ENCODE data around the gene ACTL10.
A peak's percentile ranks its signal among the peaks of the same experiment; 100 is the strongest.

ACTL10 gene

GRCh38 chr20:33689493-33689892 lies 22.8 kb downstream of the ACTL10 start:
- no peak for DNase-seq
- peaks cover 2% of the 10 kb centered on the region for H3K79me1 ChIP-seq (replicated peaks; ENCODE audit: low read length, poor library complexity, severe bottlenecking)
- H3K14ac ChIP-seq (ENCODE audit: low read length in 2 of 2): no peak overlapping the region
- H4K8ac ChIP-seq (ENCODE audit: low read length): no peak overlapping the region
- no CpG with 5 or more reads among the region's 1 CpG for WGBS
- no peak overlapping the region for H3K23ac ChIP-seq (ENCODE audit: low read length in 2 of 2)
- no peaks in the 10 kb centered on the region for H3K27me3 ChIP-seq (ENCODE audit: control insufficient read depth in 1 of 2, insufficient read depth in 1 of 2, low read length in 2 of 2)
- no peak overlapping the region for H3K18ac ChIP-seq (ENCODE audit: low read depth in 1 of 2, low read length in 2 of 2)
- H3K4me3 ChIP-seq (ENCODE audit: insufficient read depth in 1 of 2, low read depth in 1 of 2, low read length in 2 of 2): no peak overlapping the region
- peak overlapping the region; percentile 6 for H3K9ac ChIP-seq (ENCODE audit: low read length)
- H2BK12ac ChIP-seq (ENCODE audit: low read length in 2 of 2): peak overlapping the region in 1 of 2 experiments; percentile 29
- H4K91ac ChIP-seq (ENCODE audit: low read length): no peak overlapping the region
- peaks cover 26% of the 10 kb centered on the region for H3K4me1 ChIP-seq (ENCODE audit: control insufficient read depth, insufficient read depth, low read depth, low read length)
- no peak overlapping the region for H3K27ac ChIP-seq (ENCODE audit: low read length, poor library complexity, severe bottlenecking)
- no peaks in the 10 kb centered on the region for H3K9me3 ChIP-seq (ENCODE audit: control insufficient read depth, low read length)
- H2AK5ac ChIP-seq (ENCODE audit: low read length, severe bottlenecking): no peak overlapping the region
- no peak overlapping the region for H3K4ac ChIP-seq (ENCODE audit: low read depth in 1 of 2, low read length in 2 of 2)
- H2AFZ ChIP-seq (ENCODE audit: low read depth, low read length): no peak overlapping the region
- H3K4me2 ChIP-seq (ENCODE audit: low read length, poor library complexity, severe bottlenecking): no peak overlapping the region
- H2BK15ac ChIP-seq (ENCODE audit: low read depth, poor library complexity, severe bottlenecking): peak overlapping the region; percentile 17
- H2BK5ac ChIP-seq (ENCODE audit: low read depth, low read length, poor library complexity, severe bottlenecking): no peak overlapping the region
- H3K36me3 ChIP-seq (ENCODE audit: control insufficient read depth in 1 of 2, insufficient read depth in 2 of 2, low read depth in 1 of 2, low read length in 2 of 2): no peaks in the 10 kb centered on the region
- H2BK120ac ChIP-seq (ENCODE audit: low read depth, low read length): no peak overlapping the region

- Histone ChIP-seq H3K4ac (ENCODE audit: low read depth in 1 of 2, low read length in 2 of 2) (no peak overlapping the region), H2BK12ac (ENCODE audit: low read length in 2 of 2) (no peak overlapping the region), H2AK5ac (ENCODE audit: low read length, severe bottlenecking) (no peak overlapping the region), H3K27me3 (ENCODE audit: control insufficient read depth in 1 of 2, insufficient read depth in 1 of 2, low read length in 2 of 2) (no peaks in the 10 kb centered on the region), H3K18ac (ENCODE audit: low read depth in 1 of 2, low read length in 2 of 2) (no peak overlapping the region), H3K23ac (ENCODE audit: low read length in 2 of 2) (no peak overlapping the region), H3K4me3 (ENCODE audit: insufficient read depth in 1 of 2, low read depth in 1 of 2, low read length in 2 of 2) (no peak overlapping the region), H3K14ac (ENCODE audit: low read length in 2 of 2) (no peak overlapping the region), H3K9me3 (ENCODE audit: control insufficient read depth, low read length) (no peaks in the 10 kb centered on the region), H3K27ac (ENCODE audit: low read length, poor library complexity, severe bottlenecking) (no peak overlapping the region), H3K4me1 (ENCODE audit: control insufficient read depth, insufficient read depth, low read depth, low read length) (peaks cover 21% of the 10 kb centered on the region), H2AFZ (ENCODE audit: low read depth, low read length) (no peak overlapping the region), H3K4me2 (ENCODE audit: low read length, poor library complexity, severe bottlenecking) (no peak overlapping the region), H2BK120ac (ENCODE audit: low read depth, low read length) (no peak overlapping the region), H4K8ac (ENCODE audit: low read length) (no peak overlapping the region), H2BK15ac (ENCODE audit: low read depth, poor library complexity, severe bottlenecking) (no peak overlapping the region), H3K9ac (ENCODE audit: low read length) (peak overlapping the region; percentile 6), H2BK5ac (ENCODE audit: low read depth, low read length, poor library complexity, severe bottlenecking) (no peak overlapping the region), H4K91ac (ENCODE audit: low read length) (no peak overlapping the region), H3K36me3 (ENCODE audit: control insufficient read depth in 1 of 2, insufficient read depth in 2 of 2, low read depth in 1 of 2, low read length in 2 of 2) (no peaks in the 10 kb centered on the region), H3K79me1 (replicated peaks; ENCODE audit: low read length, poor library complexity, severe bottlenecking) (no peaks in the 10 kb centered on the region)
- WGBS: 0% methylated on average over 2 of the region's 4 CpGs
- peak; percentile 91 for DNase-seq
Observed at GRCh38 chr20:33689973-33690372, 23.2 kb downstream of the ACTL10 start.

- no peaks in the 10 kb centered on the region for H3K36me3 ChIP-seq (ENCODE audit: control insufficient read depth in 1 of 2, insufficient read depth in 2 of 2, low read depth in 1 of 2, low read length in 2 of 2)
- H3K79me1 ChIP-seq (replicated peaks; ENCODE audit: low read length, poor library complexity, severe bottlenecking): no peaks in the 10 kb centered on the region
- H3K14ac ChIP-seq (ENCODE audit: low read length in 2 of 2): no peak overlapping the region
- peaks cover 10% of the 10 kb centered on the region for H3K4me1 ChIP-seq (ENCODE audit: control insufficient read depth, insufficient read depth, low read depth, low read length)
- no peak overlapping the region for H3K18ac ChIP-seq (ENCODE audit: low read depth in 1 of 2, low read length in 2 of 2)
- no peak overlapping the region for H2BK120ac ChIP-seq (ENCODE audit: low read depth, low read length)
- H4K8ac ChIP-seq (ENCODE audit: low read length): no peak overlapping the region
- H2AK5ac ChIP-seq (ENCODE audit: low read length, severe bottlenecking): no peak overlapping the region
- H3K4me3 ChIP-seq (ENCODE audit: insufficient read depth in 1 of 2, low read depth in 1 of 2, low read length in 2 of 2): no peak overlapping the region
- no peak overlapping the region for H2BK12ac ChIP-seq (ENCODE audit: low read length in 2 of 2)
- no peak overlapping the region for H3K4ac ChIP-seq (ENCODE audit: low read depth in 1 of 2, low read length in 2 of 2)
- DNase-seq: no peak
- WGBS: 85% methylated on average over 4 of the region's 5 CpGs
- H3K9ac ChIP-seq (ENCODE audit: low read length): no peak overlapping the region
- no peak overlapping the region for H3K4me2 ChIP-seq (ENCODE audit: low read length, poor library complexity, severe bottlenecking)
- H3K23ac ChIP-seq (ENCODE audit: low read length in 2 of 2): no peak overlapping the region
- H2BK5ac ChIP-seq (ENCODE audit: low read depth, low read length, poor library complexity, severe bottlenecking): no peak overlapping the region
- H2BK15ac ChIP-seq (ENCODE audit: low read depth, poor library complexity, severe bottlenecking): no peak overlapping the region
- H3K27me3 ChIP-seq (ENCODE audit: control insufficient read depth in 1 of 2, insufficient read depth in 1 of 2, low read length in 2 of 2): no peaks in the 10 kb centered on the region
- H3K27ac ChIP-seq (ENCODE audit: low read length, poor library complexity, severe bottlenecking): no peak overlapping the region
- no peak overlapping the region for H4K91ac ChIP-seq (ENCODE audit: low read length)
- H3K9me3 ChIP-seq (ENCODE audit: control insufficient read depth, low read length): no peaks in the 10 kb centered on the region
- no peak overlapping the region for H2AFZ ChIP-seq (ENCODE audit: low read depth, low read length)
Observed at GRCh38 chr20:33693289-33693688, 26.5 kb downstream of the ACTL10 start.

GRCh38 chr20:33693741-33694638 lies 27.2 kb downstream of the ACTL10 start:
- no peak overlapping the region for H3K4me2 ChIP-seq (ENCODE audit: low read length, poor library complexity, severe bottlenecking)
- H3K14ac ChIP-seq (ENCODE audit: low read length in 2 of 2): no peak overlapping the region
- no peak overlapping the region for H4K91ac ChIP-seq (ENCODE audit: low read length)
- no peaks in the 10 kb centered on the region for H3K27me3 ChIP-seq (ENCODE audit: control insufficient read depth in 1 of 2, insufficient read depth in 1 of 2, low read length in 2 of 2)
- H2BK12ac ChIP-seq (ENCODE audit: low read length in 2 of 2): no peak overlapping the region
- H3K9ac ChIP-seq (ENCODE audit: low read length): no peak overlapping the region
- H3K4me3 ChIP-seq (ENCODE audit: insufficient read depth in 1 of 2, low read depth in 1 of 2, low read length in 2 of 2): no peak overlapping the region
- no peaks in the 10 kb centered on the region for H3K9me3 ChIP-seq (ENCODE audit: control insufficient read depth, low read length)
- peaks cover 10% of the 10 kb centered on the region for H3K4me1 ChIP-seq (ENCODE audit: control insufficient read depth, insufficient read depth, low read depth, low read length)
- H3K27ac ChIP-seq (ENCODE audit: low read length, poor library complexity, severe bottlenecking): no peak overlapping the region
- H2AFZ ChIP-seq (ENCODE audit: low read depth, low read length): no peak overlapping the region
- no peaks in the 10 kb centered on the region for H3K36me3 ChIP-seq (ENCODE audit: control insufficient read depth in 1 of 2, insufficient read depth in 2 of 2, low read depth in 1 of 2, low read length in 2 of 2)
- no peak overlapping the region for H4K8ac ChIP-seq (ENCODE audit: low read length)
- H3K79me1 ChIP-seq (replicated peaks; ENCODE audit: low read length, poor library complexity, severe bottlenecking): no peaks in the 10 kb centered on the region
- no peak overlapping the region for H2BK15ac ChIP-seq (ENCODE audit: low read depth, poor library complexity, severe bottlenecking)
- no peak overlapping the region for H2AK5ac ChIP-seq (ENCODE audit: low read length, severe bottlenecking)
- 92% methylated on average over 13 of the region's 17 CpGs for WGBS
- no peak overlapping the region for H3K23ac ChIP-seq (ENCODE audit: low read length in 2 of 2)
- no peak overlapping the region for H2BK5ac ChIP-seq (ENCODE audit: low read depth, low read length, poor library complexity, severe bottlenecking)
- H3K4ac ChIP-seq (ENCODE audit: low read depth in 1 of 2, low read length in 2 of 2): no peak overlapping the region
- no peak overlapping the region for H2BK120ac ChIP-seq (ENCODE audit: low read depth, low read length)
- DNase-seq: no peak
- H3K18ac ChIP-seq (ENCODE audit: low read depth in 1 of 2, low read length in 2 of 2): no peak overlapping the region

Measured in mesenchymal stem cell (in vitro differentiated cells and primary cell).